HG02870 (cell line): Measurements from ENCODE around the gene KCNV2.

Experiments
- ATAC-seq: cut with Tn5 transposase; IDR thresholded peaks from one replicate; pipeline ENCODE4 v1.9.1; 2021; ENCODE audit warnings: mild to moderate bottlenecking, moderate library complexity; ENCODE audit not compliant: unreplicated experiment

Gene KCNV2

GRCh38 chr9:2758162-2758897 lies 41.0 kb downstream of the KCNV2 start:
- ATAC-seq = no peak

GRCh38 chr9:2758898-2759510 lies 41.7 kb downstream of the KCNV2 start:
- no peak for ATAC-seq

GRCh38 chr9:2761424-2761823 lies 44.1 kb downstream of the KCNV2 start:
- ATAC-seq = peak; percentile 47

GRCh38 chr9:2764353-2764752 lies 47.0 kb downstream of the KCNV2 start:
- ATAC-seq = peak; percentile 73

- ATAC-seq = no peak
Observed at GRCh38 chr9:2765250-2765880, 48.1 kb downstream of the KCNV2 start.

GRCh38 chr9:2767800-2768677 lies 50.7 kb downstream of the KCNV2 start:
- no peak for ATAC-seq

GRCh38 chr9:2771087-2771486 lies 53.8 kb downstream of the KCNV2 start:
- no peak for ATAC-seq

GRCh38 chr9:2771661-2772060 lies 54.4 kb downstream of the KCNV2 start:
- no peak for ATAC-seq

- no peak for ATAC-seq
Observed at GRCh38 chr9:2777454-2777853, 60.1 kb downstream of the KCNV2 start.

- ATAC-seq = no peak
Observed at GRCh38 chr9:2778816-2779215, 61.5 kb downstream of the KCNV2 start.
